ENCODE measurements around the gene TUBD1. TPM values are rescaled to one million over a fixed set of nuclear protein-coding genes. Genes with fewer than 3 reads are reported as not detected.
"Not testable (repeated sequence)": the region's sequence is repeated elsewhere in the genome, so short reads cannot be mapped to it uniquely, and the experiment has no call there.

TUBD1 gene, protein sequence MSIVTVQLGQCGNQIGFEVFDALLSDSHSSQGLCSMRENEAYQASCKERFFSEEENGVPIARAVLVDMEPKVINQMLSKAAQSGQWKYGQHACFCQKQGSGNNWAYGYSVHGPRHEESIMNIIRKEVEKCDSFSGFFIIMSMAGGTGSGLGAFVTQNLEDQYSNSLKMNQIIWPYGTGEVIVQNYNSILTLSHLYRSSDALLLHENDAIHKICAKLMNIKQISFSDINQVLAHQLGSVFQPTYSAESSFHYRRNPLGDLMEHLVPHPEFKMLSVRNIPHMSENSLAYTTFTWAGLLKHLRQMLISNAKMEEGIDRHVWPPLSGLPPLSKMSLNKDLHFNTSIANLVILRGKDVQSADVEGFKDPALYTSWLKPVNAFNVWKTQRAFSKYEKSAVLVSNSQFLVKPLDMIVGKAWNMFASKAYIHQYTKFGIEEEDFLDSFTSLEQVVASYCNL
- 8.3 and 9.6 TPM in 2 replicates for total RNA-seq

DNA sequence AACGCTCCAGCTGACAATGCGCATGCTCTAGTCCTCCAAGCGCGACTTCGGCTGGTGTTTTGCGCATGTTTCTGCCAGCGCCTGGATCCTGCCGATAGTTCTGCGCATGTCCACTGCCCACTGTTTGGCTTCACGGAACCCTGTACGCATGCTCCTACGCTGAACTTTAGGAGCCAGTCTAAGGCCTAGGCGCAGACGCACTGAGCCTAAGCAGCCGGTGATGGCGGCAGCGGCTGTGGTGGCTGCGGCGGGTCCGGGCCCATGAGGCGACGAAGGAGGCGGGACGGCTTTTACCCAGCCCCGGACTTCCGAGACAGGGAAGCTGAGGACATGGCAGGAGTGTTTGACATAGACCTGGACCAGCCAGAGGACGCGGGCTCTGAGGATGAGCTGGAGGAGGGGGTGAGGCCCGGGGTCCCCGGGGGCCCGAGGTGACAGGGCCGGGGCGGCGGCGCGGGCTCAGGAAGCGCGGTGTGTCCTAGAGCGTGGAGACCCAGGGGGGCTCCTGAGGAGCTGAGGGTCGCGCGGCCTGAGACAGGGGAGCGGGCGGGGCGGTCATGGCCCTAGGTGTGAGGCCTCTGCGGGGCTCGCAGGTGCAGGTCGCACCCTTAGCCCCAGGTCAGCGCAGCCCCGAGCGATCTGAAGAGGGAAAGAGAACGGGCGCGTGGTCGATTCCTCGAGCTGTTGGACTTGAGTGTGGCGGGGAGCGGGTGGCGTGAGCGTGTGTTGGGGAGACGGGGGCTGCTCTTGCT is at the start of gene TUBD1, which contains the start of gene RPS6KB1:
TUBD1 (minus strand) TSS at position 20 of the 752 bp plus-strand sequence. CDS start 1,941 bp downstream, outside the sequence.
RPS6KB1 (plus strand) TSS at position 198 of the 752 bp plus-strand sequence; CDS start at position 262, 64 bp downstream.
- peak; percentile 99 to 100 for DNase-seq (ENCODE audit: low read depth in 2 of 2)

DNA sequence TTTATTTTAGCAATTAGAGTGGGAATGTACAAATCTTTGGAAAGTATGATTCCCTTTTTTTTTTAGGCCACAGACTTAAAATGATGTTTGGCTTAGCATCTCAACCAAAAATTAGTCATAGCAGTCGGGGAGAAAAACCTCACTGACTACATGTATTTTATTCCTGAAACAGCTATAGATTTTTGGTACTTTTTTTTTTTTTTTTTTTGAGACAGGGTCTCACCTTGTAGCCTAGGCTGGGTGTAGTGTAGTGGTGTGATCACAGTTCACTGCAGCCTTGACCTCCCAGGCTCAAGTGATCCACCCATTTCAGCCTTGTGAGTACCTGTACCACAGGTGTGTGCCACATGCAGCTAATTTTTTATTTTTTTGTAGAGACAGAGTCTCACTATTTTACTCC is 48.4 kb upstream of the TUBD1 start:
- DNase-seq (ENCODE audit: low read depth in 2 of 2) = no peak

DNA sequence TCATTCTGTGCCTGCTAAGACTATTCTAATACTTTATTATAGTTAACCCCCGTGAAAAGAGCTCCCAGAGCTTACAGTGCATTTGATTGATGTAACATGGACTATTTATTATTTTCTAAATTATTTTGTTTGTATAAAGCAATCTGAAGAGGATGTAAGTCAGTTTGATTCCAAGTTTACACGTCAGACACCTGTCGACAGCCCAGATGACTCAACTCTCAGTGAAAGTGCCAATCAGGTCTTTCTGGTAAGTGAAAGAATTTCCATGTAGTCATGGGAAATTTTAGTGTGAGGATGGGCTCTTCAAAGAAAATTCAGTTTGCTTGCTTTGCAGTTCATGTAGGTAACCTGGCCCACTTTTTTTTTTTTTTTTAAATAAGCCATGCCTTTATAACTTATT is 48.0 kb upstream of the TUBD1 start:
- peak; percentile 27 to 30 for DNase-seq (ENCODE audit: low read depth in 2 of 2)

GRCh38 chr17:59933317-59933716 is 40.6 kb upstream of the TUBD1 start:
- not testable (repeated sequence) for DNase-seq (ENCODE audit: low read depth in 2 of 2)

DNA sequence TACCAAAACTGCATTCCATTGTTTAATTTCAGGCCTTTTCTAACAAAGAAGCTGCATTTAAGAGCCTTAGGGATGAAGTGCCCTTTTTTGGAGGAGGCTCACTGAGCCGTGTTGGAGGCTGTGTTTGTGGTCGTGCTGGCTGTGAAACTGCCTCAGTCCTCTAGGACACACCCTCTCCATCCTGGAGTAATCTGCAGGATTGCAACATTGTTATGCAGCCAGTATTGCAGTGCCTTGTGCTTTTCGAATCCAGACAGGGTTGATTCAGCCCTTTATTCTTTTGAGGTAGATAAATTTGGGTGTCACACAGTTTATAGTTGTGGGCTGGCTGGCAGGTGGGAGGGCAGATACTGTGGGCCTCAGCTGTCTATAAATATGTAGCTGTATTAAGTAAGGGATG is 38.0 kb upstream of the TUBD1 start:
- not testable (repeated sequence) for DNase-seq (ENCODE audit: low read depth in 2 of 2)

DNA sequence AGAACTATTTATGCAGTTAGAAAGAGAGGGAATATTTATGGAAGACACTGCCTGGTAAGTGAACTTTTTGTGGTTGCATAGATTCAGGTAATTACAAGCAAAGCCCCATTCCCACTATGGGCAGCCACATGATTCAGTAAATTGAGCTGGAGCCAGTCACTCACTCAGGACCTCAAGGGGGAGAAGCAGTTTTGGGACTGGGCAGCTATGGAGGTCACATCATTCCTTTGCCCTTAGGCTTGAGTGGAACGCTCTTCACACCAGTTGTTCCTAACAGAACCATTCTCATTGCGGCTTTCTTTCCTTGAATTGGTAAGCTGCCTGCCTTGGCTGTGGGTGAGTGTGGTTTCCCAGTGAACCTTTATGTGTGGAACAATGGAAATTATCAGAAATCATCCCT is 37.4 kb upstream of the TUBD1 start:
- not testable (repeated sequence) for DNase-seq (ENCODE audit: low read depth in 2 of 2)

DNA sequence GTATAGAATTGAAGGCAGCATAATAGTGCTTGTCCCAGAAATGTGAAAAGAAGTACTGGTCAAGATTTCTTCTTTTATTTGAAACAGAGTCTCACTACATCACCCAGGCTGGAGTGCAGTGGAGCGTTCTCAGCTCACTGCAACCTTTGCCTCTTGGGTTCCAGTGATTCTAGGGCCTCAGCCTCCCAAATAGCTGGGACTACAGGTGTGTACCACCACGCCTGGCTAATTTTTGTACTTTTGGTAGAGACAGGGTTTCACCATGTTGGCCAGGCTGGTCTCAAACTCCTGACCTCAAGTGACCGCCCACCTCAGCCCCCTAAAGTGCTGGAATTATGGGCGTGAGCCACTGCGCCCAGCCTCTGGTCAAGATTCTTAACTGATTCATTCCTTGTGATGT is 27.9 kb upstream of the TUBD1 start:
- DNase-seq (ENCODE audit: low read depth in 2 of 2) = not testable (repeated sequence)

DNA sequence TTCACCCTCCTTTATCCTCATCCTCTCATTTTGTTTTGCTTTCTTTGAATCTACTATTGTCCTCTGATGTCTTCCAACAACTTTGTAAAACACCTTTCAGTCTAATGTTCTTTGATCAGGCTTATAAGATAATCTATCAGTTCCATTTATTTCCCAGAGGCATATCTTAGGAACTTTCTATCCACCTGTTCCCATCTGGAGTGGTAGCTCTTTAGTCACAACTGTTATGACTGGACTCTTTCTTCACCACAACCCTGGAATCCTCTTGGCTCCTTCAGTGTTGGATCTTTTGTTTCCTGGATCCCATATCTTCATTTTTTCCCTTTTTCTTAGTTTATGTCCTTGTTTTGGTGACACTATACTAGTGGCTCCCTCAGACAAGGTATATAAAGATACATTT is 23.7 kb upstream of the TUBD1 start:
- DNase-seq (ENCODE audit: low read depth in 2 of 2) = no peak

- peak; percentile 28 to 53 for DNase-seq (ENCODE audit: low read depth in 2 of 2)
These were observed 21.6 kb upstream of the TUBD1 start for GRCh38 chr17:59914274-59914854.

GRCh38 chr17:59907467-59907866 is 14.7 kb upstream of the TUBD1 start:
- DNase-seq (ENCODE audit: low read depth in 2 of 2) = no peak

- no peak for DNase-seq (ENCODE audit: low read depth in 2 of 2)
These were observed 10.7 kb upstream of the TUBD1 start for GRCh38 chr17:59903455-59903854.

DNA sequence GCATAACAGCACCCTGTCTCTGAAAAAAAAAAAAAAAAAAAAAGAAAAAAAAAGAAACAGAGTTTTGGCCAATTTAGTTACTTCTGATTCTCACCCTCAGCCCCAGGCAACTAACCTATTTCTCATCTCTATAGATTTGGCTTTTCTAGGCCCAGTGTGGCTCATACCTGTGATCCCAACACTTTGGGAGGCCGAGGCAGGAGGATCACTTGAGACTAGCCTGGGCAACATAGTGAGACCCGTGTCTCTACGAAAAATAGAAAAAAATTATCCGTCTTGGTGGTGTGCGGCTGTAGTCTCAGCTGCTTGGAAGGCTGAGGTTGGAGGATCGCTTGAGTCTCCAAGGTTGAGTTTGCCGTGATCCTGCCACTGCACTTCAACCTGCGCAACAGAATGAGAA is 8.9 kb upstream of the TUBD1 start:
- DNase-seq (ENCODE audit: low read depth in 2 of 2) = no peak

GRCh38 chr17:59899099-59899498 is 6.4 kb upstream of the TUBD1 start:
- DNase-seq (ENCODE audit: low read depth in 2 of 2) = no peak

GRCh38 chr17:59897090-59897489 is 4.3 kb upstream of the TUBD1 start:
- no peak for DNase-seq (ENCODE audit: low read depth in 2 of 2)

DNA sequence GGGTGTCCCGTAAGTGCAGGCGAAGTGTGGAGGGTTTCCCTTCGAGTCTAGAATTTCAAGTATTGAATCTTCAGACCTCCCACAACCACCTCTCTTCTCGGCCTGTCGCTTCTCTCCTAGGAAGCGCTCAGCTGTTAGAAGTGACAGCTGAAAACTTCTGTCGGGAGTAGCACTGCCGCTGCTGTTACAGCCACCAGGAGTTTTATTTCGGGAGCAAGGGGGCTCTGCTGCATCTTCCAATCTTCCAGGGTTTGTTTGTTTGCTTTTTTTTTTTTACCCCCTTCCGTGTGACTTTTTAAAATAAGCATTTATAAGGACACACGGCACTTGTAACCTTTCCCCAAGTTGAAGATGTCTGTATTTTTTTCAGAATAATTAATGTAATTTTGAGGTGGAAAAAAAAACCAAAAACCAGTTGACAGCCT is 945 bp upstream of the TUBD1 start:
- DNase-seq (ENCODE audit: low read depth in 2 of 2) = no peak

GRCh38 chr17:59892251-59892923 is 356 bp downstream of the TUBD1 start:
- peak; percentile 6 to 14 for DNase-seq (ENCODE audit: low read depth in 2 of 2)

DNA sequence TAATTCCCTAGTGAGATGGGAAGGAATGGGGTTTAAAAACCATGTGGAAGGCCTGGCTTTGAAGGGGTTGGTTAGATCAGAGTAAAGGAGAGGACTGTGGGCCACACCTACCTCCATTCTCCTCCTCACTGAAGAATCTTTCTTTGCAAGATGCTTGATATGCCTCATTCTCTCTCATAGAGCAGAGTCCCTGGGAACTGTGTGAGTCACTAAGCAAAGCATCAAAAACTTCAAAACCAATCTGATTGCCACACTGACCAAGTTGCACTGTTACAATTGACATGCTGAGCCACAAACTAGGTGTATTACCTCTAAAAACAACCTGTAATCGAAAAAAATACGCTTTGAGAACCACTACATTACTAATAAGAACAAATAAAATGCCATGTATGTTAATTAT is 2.0 kb downstream of the TUBD1 start:
- DNase-seq (ENCODE audit: low read depth in 2 of 2) = no peak

- no peak for DNase-seq (ENCODE audit: low read depth in 2 of 2)
These were observed 4.5 kb downstream of the TUBD1 start for GRCh38 chr17:59888145-59888750.

- DNase-seq (ENCODE audit: low read depth in 2 of 2) = no peak
These were observed 7.9 kb downstream of the TUBD1 start for GRCh38 chr17:59884861-59885260.

DNA sequence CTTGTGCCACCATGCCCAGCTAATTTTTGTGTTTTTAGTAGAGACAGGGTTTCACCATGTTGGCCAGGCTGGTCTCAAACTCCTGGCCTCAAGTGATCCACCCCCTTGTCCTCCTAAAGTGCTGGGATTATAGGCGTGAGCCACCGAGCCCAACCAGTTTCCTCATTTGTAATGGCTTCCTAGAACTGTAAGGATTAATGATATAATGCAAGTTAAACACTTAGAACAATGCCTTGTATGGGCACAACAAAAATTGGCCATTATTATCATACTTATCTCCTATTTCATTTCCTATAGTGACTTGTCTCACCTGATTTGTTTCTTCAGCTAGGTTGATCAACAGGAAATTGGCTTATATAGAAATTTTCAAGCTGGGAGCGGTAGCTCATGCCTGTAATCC is 14.1 kb downstream of the TUBD1 start:
- no peak for DNase-seq (ENCODE audit: low read depth in 2 of 2)

DNA sequence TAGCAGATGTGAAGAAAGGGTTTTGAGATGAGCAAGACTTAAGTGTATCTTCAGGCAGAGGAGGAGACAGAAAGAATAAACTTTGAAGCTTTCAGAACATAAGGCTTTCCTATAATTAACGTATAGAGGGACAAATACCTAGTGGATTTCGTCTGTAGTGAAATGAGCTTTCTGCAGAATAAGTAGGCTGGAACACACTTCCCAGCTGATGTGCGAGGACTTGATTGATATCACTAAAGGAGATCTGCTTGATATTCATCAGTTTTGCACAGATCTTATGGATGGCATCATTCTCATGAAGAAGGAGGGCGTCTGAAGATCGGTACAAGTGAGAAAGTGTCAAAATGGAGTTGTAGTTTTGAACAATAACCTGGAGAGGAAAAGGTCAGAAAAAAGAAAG is 14.8 kb downstream of the TUBD1 start:
- DNase-seq (ENCODE audit: low read depth in 2 of 2) = no peak
